Astrocyte of the spinal cord (primary cell): ENCODE results near the gene FHL2.

Source experiments
- DNase-seq: peaks from one replicate; pipeline ENCODE4 v3.0.0; 2011; ENCODE audit warnings: low read depth, low spot score
- H3K4me3 ChIP-seq: 2 replicates; pipeline ENCODE4 v1.5.1; 2011; ENCODE audit warnings: low read depth, mild to moderate bottlenecking, low read length, moderate library complexity
- in situ Hi-C: cut with HindIII; loops from 2 replicates; pipeline ENCODE4 v1.10.0; 2017; ENCODE audit warnings: low sequenced_read_pairs
- TF ChIP-seq, protein P1 (sequence below): IDR thresholded peaks from 2 replicates; pipeline ENCODE4 v1.5.1; 2012; ENCODE audit warnings: low read depth, mild to moderate bottlenecking, low read length, inconsistent platforms

The FHL2 gene, protein sequence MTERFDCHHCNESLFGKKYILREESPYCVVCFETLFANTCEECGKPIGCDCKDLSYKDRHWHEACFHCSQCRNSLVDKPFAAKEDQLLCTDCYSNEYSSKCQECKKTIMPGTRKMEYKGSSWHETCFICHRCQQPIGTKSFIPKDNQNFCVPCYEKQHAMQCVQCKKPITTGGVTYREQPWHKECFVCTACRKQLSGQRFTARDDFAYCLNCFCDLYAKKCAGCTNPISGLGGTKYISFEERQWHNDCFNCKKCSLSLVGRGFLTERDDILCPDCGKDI

DNA sequence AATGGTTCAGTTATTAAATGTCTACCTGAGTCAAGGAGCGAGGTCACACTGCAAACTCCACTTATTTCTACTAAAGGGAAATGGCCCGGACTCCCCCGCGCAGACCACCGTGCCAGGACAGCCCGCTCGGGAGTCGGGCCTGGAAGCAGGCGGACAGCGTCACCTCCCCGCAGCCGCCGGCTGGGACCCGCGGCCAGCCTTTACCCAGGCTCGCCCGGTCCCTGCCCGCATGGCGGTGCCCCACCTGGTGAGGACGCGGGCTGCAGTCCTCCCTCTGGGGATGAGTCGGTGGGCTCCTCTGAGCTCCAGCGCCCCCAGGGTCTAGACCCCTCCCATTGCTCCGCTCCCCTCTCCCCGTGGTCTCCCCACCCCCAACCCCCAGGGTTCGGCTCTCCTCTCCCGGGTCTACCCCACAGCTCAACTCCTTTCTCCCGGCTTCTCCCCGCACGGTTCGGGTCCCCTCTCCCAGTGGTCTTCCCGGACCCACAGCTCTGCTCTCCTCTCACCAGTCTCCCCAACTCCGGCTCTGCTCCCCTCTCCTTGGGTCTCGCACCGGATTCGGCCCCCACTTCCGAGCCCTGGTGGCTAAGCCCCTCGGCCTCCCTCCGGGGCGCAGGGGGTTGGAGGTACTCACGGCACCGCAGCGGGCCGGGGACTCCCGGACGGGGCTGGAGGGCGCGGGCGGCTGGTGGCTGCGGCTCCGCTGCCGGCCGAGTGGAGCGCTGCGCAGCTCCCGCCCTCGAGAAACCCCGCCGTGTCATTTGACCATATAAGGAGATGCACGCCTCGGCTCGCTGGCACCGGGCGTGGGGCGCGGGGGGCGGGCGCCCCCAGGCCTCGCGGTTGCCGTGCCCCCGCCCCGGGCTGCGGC, at the start of gene FHL2:
FHL2 (minus strand) TSS at position 716 of the 871 bp plus-strand sequence. CDS start 12,535 bp downstream, outside the sequence.
- DNase-seq, result peak; percentile 88
- in situ Hi-C loops, result no loop called here
- H3K4me3 ChIP-seq, result peak within 1 kb of the TSS; percentile 100
- TF ChIP-seq, protein P1, sequence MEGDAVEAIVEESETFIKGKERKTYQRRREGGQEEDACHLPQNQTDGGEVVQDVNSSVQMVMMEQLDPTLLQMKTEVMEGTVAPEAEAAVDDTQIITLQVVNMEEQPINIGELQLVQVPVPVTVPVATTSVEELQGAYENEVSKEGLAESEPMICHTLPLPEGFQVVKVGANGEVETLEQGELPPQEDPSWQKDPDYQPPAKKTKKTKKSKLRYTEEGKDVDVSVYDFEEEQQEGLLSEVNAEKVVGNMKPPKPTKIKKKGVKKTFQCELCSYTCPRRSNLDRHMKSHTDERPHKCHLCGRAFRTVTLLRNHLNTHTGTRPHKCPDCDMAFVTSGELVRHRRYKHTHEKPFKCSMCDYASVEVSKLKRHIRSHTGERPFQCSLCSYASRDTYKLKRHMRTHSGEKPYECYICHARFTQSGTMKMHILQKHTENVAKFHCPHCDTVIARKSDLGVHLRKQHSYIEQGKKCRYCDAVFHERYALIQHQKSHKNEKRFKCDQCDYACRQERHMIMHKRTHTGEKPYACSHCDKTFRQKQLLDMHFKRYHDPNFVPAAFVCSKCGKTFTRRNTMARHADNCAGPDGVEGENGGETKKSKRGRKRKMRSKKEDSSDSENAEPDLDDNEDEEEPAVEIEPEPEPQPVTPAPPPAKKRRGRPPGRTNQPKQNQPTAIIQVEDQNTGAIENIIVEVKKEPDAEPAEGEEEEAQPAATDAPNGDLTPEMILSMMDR, result peak; percentile 46

DNA sequence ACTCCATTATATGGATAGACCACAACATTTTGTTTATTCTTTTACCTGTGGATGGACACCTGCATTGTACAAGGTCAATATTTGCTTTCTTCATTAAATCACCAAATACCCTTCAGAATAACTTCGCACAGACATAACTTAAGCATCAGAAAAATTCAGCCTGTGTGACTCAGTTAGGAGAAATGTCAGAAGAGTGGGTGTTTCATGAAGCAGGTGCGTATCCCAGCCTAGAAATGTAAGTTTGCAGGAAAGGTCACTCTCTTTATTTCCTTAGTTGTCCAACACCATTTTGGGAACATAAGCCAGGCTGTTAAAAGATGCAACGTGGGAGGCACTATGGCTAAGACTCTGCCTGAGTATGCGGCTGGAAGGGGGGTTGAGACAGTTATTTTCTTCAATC, 48.6 kb upstream of the FHL2 start:
- DNase-seq, result peak; percentile 4
- in situ Hi-C loops, result no loop called here
- H3K4me3 ChIP-seq, result no peak overlapping the region
- TF ChIP-seq, protein P1, result no peak

DNA sequence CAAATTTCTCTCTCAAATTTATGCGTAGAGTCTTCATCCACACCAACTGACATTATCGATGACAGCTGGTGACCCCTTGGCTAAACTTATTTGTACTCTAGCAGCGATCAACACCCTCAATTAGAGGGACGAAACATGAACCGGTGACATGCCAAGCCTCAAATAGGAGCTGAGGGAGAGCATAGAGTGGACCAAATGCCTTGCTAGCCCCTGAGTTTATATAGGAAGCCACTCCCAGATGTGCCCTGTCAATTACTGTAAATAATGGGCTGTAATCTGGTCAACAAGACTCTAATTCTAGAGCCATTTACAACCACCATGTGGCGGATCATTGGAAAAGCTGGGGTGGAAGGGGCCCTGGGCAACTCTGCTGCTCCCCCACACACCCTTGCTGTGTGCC, 47.6 kb upstream of the FHL2 start:
- H3K4me3 ChIP-seq, result no peak overlapping the region
- TF ChIP-seq, protein P1, result no peak
- in situ Hi-C loops, result no loop called here
- DNase-seq, result no peak

DNA sequence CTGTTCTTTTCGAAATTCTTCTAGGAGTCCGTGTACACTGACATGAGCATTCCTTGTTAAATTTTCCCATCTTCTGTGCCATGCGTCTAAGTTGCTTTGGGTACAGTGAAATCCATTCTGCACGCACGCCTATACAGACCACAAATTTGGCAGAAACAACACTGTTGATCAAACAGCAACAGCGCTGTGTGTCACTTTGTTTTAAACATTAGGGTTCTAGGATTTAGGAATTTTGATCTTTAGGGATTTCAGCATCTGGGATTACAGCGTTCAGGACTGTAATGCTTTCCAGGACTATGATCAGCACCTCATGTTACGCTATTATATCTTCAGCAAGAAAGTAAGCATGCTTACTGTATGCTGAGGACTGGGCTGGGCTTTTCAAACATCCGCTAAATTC, 47.1 kb upstream of the FHL2 start:
- DNase-seq, result no peak
- no peak overlapping the region for H3K4me3 ChIP-seq
- in situ Hi-C loops, result no loop called here
- TF ChIP-seq, protein P1, result no peak

DNA sequence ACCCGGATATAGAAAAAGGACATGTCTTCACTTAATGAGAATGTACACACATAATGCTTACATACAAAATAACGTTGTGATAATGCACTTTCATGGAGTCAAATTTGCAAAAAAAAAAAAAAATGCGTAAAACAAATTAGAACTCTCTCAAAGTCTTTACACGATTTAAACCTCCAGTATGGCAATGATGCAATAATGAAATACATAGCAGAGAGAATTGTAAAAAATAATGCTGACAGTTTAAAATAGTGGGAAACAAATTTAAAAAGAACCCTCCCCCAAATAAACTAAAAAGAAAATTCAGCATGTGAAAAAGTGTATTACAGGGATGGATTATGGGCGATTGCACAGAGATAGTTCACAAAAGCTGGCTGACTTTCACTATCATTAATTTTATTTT, 46.6 kb upstream of the FHL2 start:
- H3K4me3 ChIP-seq, result no peak overlapping the region
- no peak for DNase-seq
- TF ChIP-seq, protein P1, result no peak
- in situ Hi-C loops, result no loop called here

DNA sequence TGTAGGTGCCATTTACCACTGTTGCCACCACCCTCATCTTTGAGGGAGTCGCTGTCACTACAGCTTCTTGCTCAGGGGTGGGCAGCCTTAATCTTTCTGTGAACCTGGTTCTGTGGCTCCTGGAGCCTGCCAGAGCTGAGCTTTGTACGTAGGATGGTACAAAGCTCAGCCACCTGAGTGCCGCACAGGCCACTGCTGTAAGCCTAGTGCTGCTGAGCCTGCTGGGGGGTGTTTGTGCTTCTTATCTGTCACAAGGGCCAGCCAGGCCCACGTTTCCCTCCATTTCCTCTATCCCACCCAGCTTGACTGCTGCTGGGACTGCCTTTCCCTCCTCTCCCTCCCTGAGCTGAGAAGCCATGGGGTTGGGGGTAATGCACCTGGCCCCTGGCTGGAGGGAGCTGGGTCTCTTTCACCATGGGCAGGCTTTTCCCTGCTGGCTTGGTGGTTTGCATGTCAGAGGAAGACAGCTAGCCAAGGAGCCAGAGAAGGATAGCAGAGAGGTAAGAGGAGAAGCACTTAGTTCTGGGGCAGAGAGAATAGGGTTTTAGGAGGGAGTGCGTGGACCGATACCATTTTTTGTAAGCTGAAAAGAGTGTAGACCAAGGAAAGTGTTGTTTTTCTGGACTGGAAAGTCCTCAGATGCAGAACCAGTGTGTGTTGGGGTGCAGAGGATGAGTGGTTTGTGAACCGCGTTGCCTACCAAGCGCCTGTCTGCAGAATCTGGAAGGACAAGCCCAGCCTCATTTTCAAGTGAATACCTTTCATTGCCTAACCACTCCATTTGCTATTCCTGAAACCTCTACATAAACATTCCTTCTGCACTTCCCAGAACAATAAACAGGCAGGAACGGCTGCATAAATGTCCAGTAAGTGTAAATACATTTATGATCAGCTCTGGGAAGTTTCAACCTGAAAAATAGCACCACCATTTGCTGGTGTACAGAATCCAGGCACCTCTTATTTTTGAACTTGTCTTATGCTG, 45.1 kb upstream of the FHL2 start:
- H3K4me3 ChIP-seq, result no peak overlapping the region
- in situ Hi-C loops, result no loop called here
- TF ChIP-seq, protein P1, result no peak
- DNase-seq, result peak; percentile 14
